DMS 273 (cell line): ENCODE data around the gene SPANXA1.
"Not testable (repeated sequence)": the region's sequence is repeated elsewhere in the genome, so short reads cannot be mapped to it uniquely, and the experiment has no call there.

Source experiments
- DNase-seq: peaks from one replicate; lab custom pipeline; 2025; ENCODE audit not compliant: unreplicated experiment; lab: John Stamatoyannopoulos, UW

SPANXA1 gene, protein sequence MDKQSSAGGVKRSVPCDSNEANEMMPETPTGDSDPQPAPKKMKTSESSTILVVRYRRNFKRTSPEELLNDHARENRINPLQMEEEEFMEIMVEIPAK

DNA sequence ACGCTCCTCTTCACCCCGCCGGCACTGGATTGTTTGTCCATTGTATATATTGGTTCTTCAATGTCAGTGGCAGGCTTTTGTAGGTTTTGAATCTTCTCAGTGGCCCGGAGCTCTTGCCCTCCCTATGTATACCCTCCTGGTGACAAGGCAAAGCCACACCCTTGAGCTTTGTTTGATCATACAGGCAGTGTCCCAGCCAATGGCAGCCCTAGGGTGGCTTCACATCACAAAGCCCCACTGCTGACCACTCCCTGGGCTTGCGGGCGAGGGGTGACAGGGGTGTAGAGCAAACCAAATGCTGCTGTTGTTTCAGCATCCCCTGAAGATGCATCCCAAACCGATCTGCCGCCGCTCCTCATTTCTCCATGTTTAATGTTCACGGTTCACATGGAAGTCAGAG, at the start of gene SPANXA1:
Gene SPANXA1, minus strand, starts transcription at position 101 of the 400 bp plus-strand sequence. Its CDS starts 60 bp downstream, at position 41.
- not testable (repeated sequence) for DNase-seq

GRCh38 chrX:141632124-141632523, 47.6 kb upstream of the SPANXA1 start:
- no peak for DNase-seq

DNA sequence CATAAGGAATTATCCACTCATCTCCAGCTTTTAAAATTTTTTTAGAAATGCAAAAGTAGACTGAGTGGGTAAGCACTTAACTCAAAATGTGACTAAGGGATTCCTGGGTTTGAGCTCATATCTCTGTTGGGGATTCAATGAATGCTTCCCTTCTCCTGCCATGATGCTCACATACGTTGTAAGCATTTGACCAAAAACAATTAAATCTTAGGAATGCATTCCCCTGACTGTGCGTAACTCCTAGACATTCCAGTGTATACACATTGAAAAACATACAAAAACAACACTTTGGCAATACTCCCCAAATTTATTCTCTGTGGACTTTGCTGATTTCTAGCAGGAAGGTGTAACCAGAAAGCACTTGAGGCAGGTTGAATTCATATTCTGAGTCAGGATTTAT, 34.8 kb upstream of the SPANXA1 start:
- no peak for DNase-seq

DNA sequence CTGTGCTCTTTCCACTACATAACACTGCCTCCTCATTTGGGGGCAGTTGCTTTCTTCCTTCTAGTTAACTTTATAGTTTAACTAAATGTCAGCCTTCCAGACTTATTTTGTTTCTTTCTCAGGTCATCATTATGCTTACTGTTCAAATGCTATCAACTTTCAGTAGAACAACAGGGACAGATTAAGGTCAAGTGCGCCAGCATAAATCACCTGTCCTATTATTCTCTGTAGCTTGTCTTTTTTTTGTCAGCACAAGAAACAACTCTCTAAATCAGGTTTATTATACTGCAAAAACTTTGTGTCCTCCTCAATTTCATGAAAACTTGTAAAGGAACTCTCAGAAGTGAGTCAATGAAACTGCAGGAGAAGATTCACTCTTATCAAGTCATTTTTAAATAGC, 24.6 kb upstream of the SPANXA1 start:
- no peak for DNase-seq

GRCh38 chrX:141589408-141589807, 4.9 kb upstream of the SPANXA1 start, which contains the start of gene SPANXA2:
Gene SPANXA2 (plus strand): TSS chrX:141589708. CDS start chrX:141589768, 60 bp downstream.
- not testable (repeated sequence) for DNase-seq

- DNase-seq: not testable (repeated sequence)
Observed at GRCh38 chrX:141542551-141542950, 42.0 kb downstream of the SPANXA1 start.
